HepG2 (cell line): ENCODE results near the gene SELENOV. TPM values are rescaled to one million over a fixed set of nuclear protein-coding genes. Genes with fewer than 3 reads are reported as not detected.

Experiments
- ATAC-seq: fragments of 200-7000 bp; cut with Tn5 transposase; 3 replicates; pipeline ENCODE4 v1.9.1; 2020; ENCODE audit warnings: mild to moderate bottlenecking, moderate library complexity
- BruUV-seq: library from RNA; stranded (reverse); fragments of 400-500 nt; replicated peaks from 2 replicates; lab custom pipeline; 2021; lab: Mats Ljungman, UMichigan
- CTCF ChIA-PET: fragments of 300-600 bp; formaldehyde crosslinking; extraction: SDS; loops from one replicate; lab custom pipeline; 2021; ENCODE audit warnings: low total read pairs, inconsistent platforms, low intra/inter-chr PET ratio; lab: Yijun Ruan, JAX
- POLR2A ChIA-PET: fragments of 350-600 bp; sonication (Branson Sonifier 250); formaldehyde crosslinking; loops from one replicate; lab custom pipeline; 2020; ENCODE audit warnings: antibody characterized with exemption, inconsistent platforms; lab: Yijun Ruan, JAX
- DNase-seq: peaks from one replicate; pipeline ENCODE4 v3.0.0-alpha.2; 2015; ENCODE audit warnings: low spot score
- FAIRE-seq: peaks from 3 replicates; lab custom pipeline; 2011; peaks lifted over from hg19 to GRCh38; lab: Jason Lieb, UNC
- H2AFZ ChIP-seq: one replicate; pipeline ENCODE4 v1.6.1; 2011; ENCODE audit warnings: low read length, inconsistent platforms
- H3K27ac ChIP-seq: fragments of 300-600 bp; 3 replicates; pipeline ENCODE4 v1.8.0; 2011; ENCODE audit warnings: mixed run types, mild to moderate bottlenecking, mixed read lengths, low read length, inconsistent platforms; ENCODE audit not compliant: insufficient read depth; ENCODE audit errors: extremely low read length
- H3K27me3 ChIP-seq, 2 experiments: fragments of 200-600 bp in 1 of 2; 2 replicates in 1 of 2; 3 replicates in 1 of 2; pipeline versions ENCODE4 v1.6.0 to v1.8.0; 2011; ENCODE audit warnings: low read length in 2 of 2, mild to moderate bottlenecking in 2 of 2, moderate library complexity in 2 of 2, inconsistent platforms in 1 of 2; ENCODE audit not compliant: insufficient read depth in 2 of 2, control insufficient read depth in 1 of 2
- H3K36me3 ChIP-seq, 2 experiments: fragments of 200-600 bp in 1 of 2; replicated peaks in 1 of 2; 2 replicates in 1 of 2; 3 replicates in 1 of 2; pipeline versions ENCODE4 v1.5.1 to v1.8.0; 2011; ENCODE audit warnings: low read length in 2 of 2, inconsistent platforms in 1 of 2; ENCODE audit not compliant: insufficient read depth in 2 of 2, control insufficient read depth in 1 of 2
- H3K4me1 ChIP-seq: 2 replicates; pipeline ENCODE4 v1.5.1; 2012; ENCODE audit warnings: low read length, inconsistent platforms; ENCODE audit not compliant: insufficient read depth
- H3K4me2 ChIP-seq: 2 replicates; pipeline ENCODE4 v1.6.0; 2011; ENCODE audit warnings: low read depth, low read length, inconsistent platforms
- H3K4me3 ChIP-seq, 3 experiments: fragments of 200-600 bp in 1 of 3; sonication (generic), shearing (Covaris generic) in 1 of 3; replicated peaks in 1 of 3; 2 replicates each; pipeline ENCODE4 v1.5.1; 2011 to 2016; ENCODE audit warnings: low read length in 3 of 3, inconsistent platforms in 2 of 3, low read depth in 2 of 3, mild to moderate bottlenecking in 2 of 3, control low read depth in 1 of 3, mixed read lengths in 1 of 3; ENCODE audit not compliant: insufficient read depth in 1 of 3
- H3K79me2 ChIP-seq: one replicate; pipeline ENCODE4 v1.6.1; 2011; ENCODE audit warnings: low read length, inconsistent platforms; ENCODE audit not compliant: insufficient read depth
- H3K9ac ChIP-seq: 2 replicates; pipeline ENCODE4 v1.6.0; 2011; ENCODE audit warnings: mild to moderate bottlenecking, low read depth, low read length, inconsistent platforms; ENCODE audit not compliant: insufficient read depth
- H3K9me3 ChIP-seq: 2 replicates; pipeline ENCODE4 v1.5.1; 2012; ENCODE audit warnings: mild to moderate bottlenecking, low read length
- H4K20me1 ChIP-seq: 2 replicates; pipeline ENCODE4 v1.6.0; 2011; ENCODE audit warnings: inconsistent platforms, mild to moderate bottlenecking, low read length, moderate library complexity; ENCODE audit not compliant: insufficient read depth
- ATF1 ChIP-seq: IDR thresholded peaks from 2 replicates; pipeline ENCODE4 v1.6.1; 2016; ENCODE audit warnings: mild to moderate bottlenecking, control low read depth
- CREB1 ChIP-seq, 2 experiments: fragments of 450-650 bp in 1 of 2; IDR thresholded peaks; 2 replicates each; pipeline ENCODE4 v1.6.1; 2016 to 2017; ENCODE audit warnings: control low read depth in 1 of 2, mild to moderate bottlenecking in 1 of 2, missing compliant biosample characterization in 1 of 2, missing genetic modification characterization in 1 of 2
- FOSL2 ChIP-seq: sonication (generic); formaldehyde crosslinking; IDR thresholded peaks from 2 replicates; pipeline ENCODE4 v1.4.0; 2020; ENCODE audit warnings: missing genetic modification reagents
- LCORL ChIP-seq, 2 experiments: fragments of 450-650 bp in 1 of 2; sonication (generic) in 1 of 2; formaldehyde crosslinking in 1 of 2; IDR thresholded peaks; 2 replicates each; pipeline versions ENCODE4 v1.5.0 to v1.6.1; 2017 to 2020; ENCODE audit warnings: antibody characterized with exemption in 1 of 2, missing genetic modification reagents in 1 of 2
- MIER2 ChIP-seq: IDR thresholded peaks from 2 replicates; pipeline ENCODE4 v1.6.1; 2016; ENCODE audit warnings: missing biosample characterization, missing genetic modification reagents
- TEAD3 ChIP-seq: optimal IDR thresholded peaks from 2 replicates; pipeline ENCODE3; 2016; ENCODE audit warnings: borderline replicate concordance
- ZBTB21 ChIP-seq: sonication (generic); formaldehyde crosslinking; IDR thresholded peaks from 2 replicates; pipeline ENCODE4 v1.4.0; 2020; ENCODE audit warnings: missing genetic modification reagents
- ZNF749 ChIP-seq: sonication (generic); formaldehyde crosslinking; IDR thresholded peaks from 2 replicates; pipeline ENCODE4 v1.8.0; 2022; ENCODE audit warnings: mild to moderate bottlenecking, missing genetic modification reagents, moderate library complexity, borderline replicate concordance
- WGBS: methylation state at CpG from one replicate; pipeline ENCODE4 v1.1.6; 2017; ENCODE audit warnings: low lambda C conversion rate; 5-methylcytosine and 5-hydroxymethylcytosine counted together
- in situ Hi-C: cut with HindIII; loops from 2 replicates; pipeline ENCODE4 v1.10.0; 2017; ENCODE audit warnings: low pct_unique_long_range_greater_than_20kb; ENCODE audit not compliant: extremely low pct_ligation_motif_present
- intact Hi-C: fragments of 100-400 bp; cut with micrococcal nuclease; formaldehyde crosslinking; loops from one replicate; pipeline ENCODE4 v1.10.0; 2022; ENCODE audit not compliant: unreplicated experiment
- polyA plus RNA-seq, 8 experiments: library from polyadenylated mRNA; depleted of rRNA in 3 of 8; stranded (reverse) in 7 of 8; unstranded in 1 of 8; fragments of >200 nt; fragmentation: Illumina TruSeq in 4 of 8; extraction: Trizol in 4 of 8; gene quantifications; 2 replicates each; pipeline versions ENCODE4 v1.2.1 to v1.2.3, GENCODE V29; 2011 to 2016; ENCODE audit warnings: low read depth in 4 of 8, missing spikeins in 1 of 8, mixed read lengths in 1 of 8; ENCODE audit not compliant: insufficient read depth in 1 of 8
- total RNA-seq, 5 experiments: library from RNA; depleted of rRNA; stranded (reverse); fragments of >200 nt; fragmentation: Illumina TruSeq; extraction: Trizol; gene quantifications; 2 replicates each; pipeline ENCODE4 v1.2.3, GENCODE V29; 2016; ENCODE audit warnings: low read depth in 1 of 5
- TF ChIP-seq, protein P1 (sequence below), 2 experiments: IDR thresholded peaks; 2 replicates each; pipeline ENCODE4 v1.6.1; 2011 to 2012; ENCODE audit warnings: low read length in 2 of 2, borderline replicate concordance in 1 of 2, low read depth in 1 of 2, mild to moderate bottlenecking in 1 of 2, moderate library complexity in 1 of 2
- TF ChIP-seq, protein P2 (sequence below): sonication (generic); formaldehyde crosslinking; IDR thresholded peaks from 2 replicates; pipeline ENCODE4 v1.5.0; 2020; ENCODE audit warnings: missing genetic modification reagents

Gene SELENOV
- total and polyA plus RNA-seq, 2 of the 13 experiments (the other 11 are each of a cell fraction or from before 2014, with no cell fraction given): not detected

- POLR2A ChIA-PET: no interaction called here
- H3K27ac ChIP-seq: no peak overlapping the region
- ATAC-seq (no peak), DNase-seq (no peak), FAIRE-seq (no peak)
- CTCF ChIA-PET: no interaction called here
- H3K79me2 ChIP-seq: no peaks in the 10 kb centered on the region
- BruUV-seq: no TSS peak
- WGBS: 0% methylated on average over 3 of the region's 3 CpGs
- TF ChIP-seq, protein P1, sequence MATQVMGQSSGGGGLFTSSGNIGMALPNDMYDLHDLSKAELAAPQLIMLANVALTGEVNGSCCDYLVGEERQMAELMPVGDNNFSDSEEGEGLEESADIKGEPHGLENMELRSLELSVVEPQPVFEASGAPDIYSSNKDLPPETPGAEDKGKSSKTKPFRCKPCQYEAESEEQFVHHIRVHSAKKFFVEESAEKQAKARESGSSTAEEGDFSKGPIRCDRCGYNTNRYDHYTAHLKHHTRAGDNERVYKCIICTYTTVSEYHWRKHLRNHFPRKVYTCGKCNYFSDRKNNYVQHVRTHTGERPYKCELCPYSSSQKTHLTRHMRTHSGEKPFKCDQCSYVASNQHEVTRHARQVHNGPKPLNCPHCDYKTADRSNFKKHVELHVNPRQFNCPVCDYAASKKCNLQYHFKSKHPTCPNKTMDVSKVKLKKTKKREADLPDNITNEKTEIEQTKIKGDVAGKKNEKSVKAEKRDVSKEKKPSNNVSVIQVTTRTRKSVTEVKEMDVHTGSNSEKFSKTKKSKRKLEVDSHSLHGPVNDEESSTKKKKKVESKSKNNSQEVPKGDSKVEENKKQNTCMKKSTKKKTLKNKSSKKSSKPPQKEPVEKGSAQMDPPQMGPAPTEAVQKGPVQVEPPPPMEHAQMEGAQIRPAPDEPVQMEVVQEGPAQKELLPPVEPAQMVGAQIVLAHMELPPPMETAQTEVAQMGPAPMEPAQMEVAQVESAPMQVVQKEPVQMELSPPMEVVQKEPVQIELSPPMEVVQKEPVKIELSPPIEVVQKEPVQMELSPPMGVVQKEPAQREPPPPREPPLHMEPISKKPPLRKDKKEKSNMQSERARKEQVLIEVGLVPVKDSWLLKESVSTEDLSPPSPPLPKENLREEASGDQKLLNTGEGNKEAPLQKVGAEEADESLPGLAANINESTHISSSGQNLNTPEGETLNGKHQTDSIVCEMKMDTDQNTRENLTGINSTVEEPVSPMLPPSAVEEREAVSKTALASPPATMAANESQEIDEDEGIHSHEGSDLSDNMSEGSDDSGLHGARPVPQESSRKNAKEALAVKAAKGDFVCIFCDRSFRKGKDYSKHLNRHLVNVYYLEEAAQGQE (IDR thresholded peaks at IDR 0.05; ENCODE audit: borderline replicate concordance in 1 of 2, low read depth in 1 of 2, low read length in 2 of 2): peak; percentile 15 to 88
- TF ChIP-seq ATF1 (CRISPR knock-in tag) (no peak), LCORL (IDR thresholded peaks at IDR 0.05) (no peak), LCORL (CRISPR knock-in tag; IDR thresholded peaks at IDR 0.05) (no peak), MIER2 (CRISPR knock-in tag) (peak; percentile 47; the same call in 1 of the 2 replicates)
- no peaks in the 10 kb centered on the region for H3K9me3 ChIP-seq
- intact Hi-C loops: no loop called here
- in situ Hi-C loops: no loop called here
- H3K4me3 ChIP-seq: no peak overlapping the region
- H4K20me1 ChIP-seq: no peaks in the 10 kb centered on the region
- no peaks in the 10 kb centered on the region for H3K27me3 ChIP-seq
- no peaks in the 10 kb centered on the region for H3K4me1 ChIP-seq
- H3K9ac ChIP-seq: no peak overlapping the region
- H3K4me2 ChIP-seq: no peak overlapping the region
- no peak overlapping the region for H2AFZ ChIP-seq
- no peaks in the 10 kb centered on the region for H3K36me3 ChIP-seq
Measured at GRCh38 chr19:39566064-39566463, 51.1 kb downstream of the SELENOV start.

DNA sequence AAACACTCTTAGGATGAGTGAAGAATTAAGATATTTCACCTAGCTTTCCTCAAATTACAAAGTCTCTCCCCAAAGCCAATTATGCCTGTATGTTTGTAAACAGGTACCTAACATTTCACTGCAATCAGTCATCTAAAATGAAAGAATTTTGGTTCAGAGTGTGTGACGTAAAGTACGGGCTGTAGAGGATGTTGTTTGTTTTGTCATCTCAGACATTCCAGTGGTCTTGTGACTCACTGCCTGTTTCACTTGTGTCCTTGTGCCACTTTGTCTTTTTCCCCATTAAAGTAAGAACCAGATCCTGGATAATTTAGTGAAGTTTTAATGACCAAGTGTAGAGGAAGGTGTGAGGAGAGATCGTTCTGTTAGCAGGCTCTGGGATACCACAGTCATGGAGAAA lies 53.7 kb downstream of the SELENOV start:
- Histone ChIP-seq H3K27ac (no peak overlapping the region), H3K4me1 (no peaks in the 10 kb centered on the region), H3K4me2 (no peak overlapping the region), H3K9me3 (no peaks in the 10 kb centered on the region), H3K79me2 (no peaks in the 10 kb centered on the region), H2AFZ (no peak overlapping the region), H3K36me3 (no peaks in the 10 kb centered on the region), H4K20me1 (no peaks in the 10 kb centered on the region), H3K4me3 (no peak overlapping the region), H3K27me3 (no peaks in the 10 kb centered on the region), H3K9ac (no peak overlapping the region)
- ChIA-PET CTCF (no interaction called here), POLR2A (no interaction called here)
- intact Hi-C loops: no loop called here
- BruUV-seq: no TSS peak
- ATAC-seq: no peak
- peak; percentile 27 for DNase-seq
- FAIRE-seq: no peak
- TF ChIP-seq ZBTB21 (CRISPR knock-in tag): peak; percentile 76; the same call in 1 of the 2 replicates
- peak; percentile 20 for TF ChIP-seq TEAD3 (CRISPR knock-in tag)
- TF ChIP-seq, protein P2, sequence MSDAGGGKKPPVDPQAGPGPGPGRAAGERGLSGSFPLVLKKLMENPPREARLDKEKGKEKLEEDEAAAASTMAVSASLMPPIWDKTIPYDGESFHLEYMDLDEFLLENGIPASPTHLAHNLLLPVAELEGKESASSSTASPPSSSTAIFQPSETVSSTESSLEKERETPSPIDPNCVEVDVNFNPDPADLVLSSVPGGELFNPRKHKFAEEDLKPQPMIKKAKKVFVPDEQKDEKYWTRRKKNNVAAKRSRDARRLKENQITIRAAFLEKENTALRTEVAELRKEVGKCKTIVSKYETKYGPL (CRISPR knock-in tag): no peak
- peak; percentile 78 for TF ChIP-seq CREB1 (IDR thresholded peaks at IDR 0.05)
- no peak for TF ChIP-seq CREB1 (CRISPR knock-in tag; IDR thresholded peaks at IDR 0.05)
- peak; percentile 67; the same call in 1 of the 2 replicates for TF ChIP-seq FOSL2 (CRISPR knock-in tag)
- no peak for TF ChIP-seq ZNF749 (CRISPR knock-in tag)
- in situ Hi-C loops: no loop called here
- WGBS: 0% methylated on average over 3 of the region's 3 CpGs
